COLO829 (cell line): ENCODE results near the gene SFPQ.
A peak's percentile ranks its signal among the peaks of the same experiment; 100 is the strongest.
"Not testable (repeated sequence)": the region's sequence is repeated elsewhere in the genome, so short reads cannot be mapped to it uniquely, and the experiment has no call there.

Source experiments
- DNase-seq: peaks from one replicate; pipeline ENCODE4 v3.0.0; 2012; ENCODE audit warnings: low spot score

SFPQ gene, protein sequence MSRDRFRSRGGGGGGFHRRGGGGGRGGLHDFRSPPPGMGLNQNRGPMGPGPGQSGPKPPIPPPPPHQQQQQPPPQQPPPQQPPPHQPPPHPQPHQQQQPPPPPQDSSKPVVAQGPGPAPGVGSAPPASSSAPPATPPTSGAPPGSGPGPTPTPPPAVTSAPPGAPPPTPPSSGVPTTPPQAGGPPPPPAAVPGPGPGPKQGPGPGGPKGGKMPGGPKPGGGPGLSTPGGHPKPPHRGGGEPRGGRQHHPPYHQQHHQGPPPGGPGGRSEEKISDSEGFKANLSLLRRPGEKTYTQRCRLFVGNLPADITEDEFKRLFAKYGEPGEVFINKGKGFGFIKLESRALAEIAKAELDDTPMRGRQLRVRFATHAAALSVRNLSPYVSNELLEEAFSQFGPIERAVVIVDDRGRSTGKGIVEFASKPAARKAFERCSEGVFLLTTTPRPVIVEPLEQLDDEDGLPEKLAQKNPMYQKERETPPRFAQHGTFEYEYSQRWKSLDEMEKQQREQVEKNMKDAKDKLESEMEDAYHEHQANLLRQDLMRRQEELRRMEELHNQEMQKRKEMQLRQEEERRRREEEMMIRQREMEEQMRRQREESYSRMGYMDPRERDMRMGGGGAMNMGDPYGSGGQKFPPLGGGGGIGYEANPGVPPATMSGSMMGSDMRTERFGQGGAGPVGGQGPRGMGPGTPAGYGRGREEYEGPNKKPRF

DNA sequence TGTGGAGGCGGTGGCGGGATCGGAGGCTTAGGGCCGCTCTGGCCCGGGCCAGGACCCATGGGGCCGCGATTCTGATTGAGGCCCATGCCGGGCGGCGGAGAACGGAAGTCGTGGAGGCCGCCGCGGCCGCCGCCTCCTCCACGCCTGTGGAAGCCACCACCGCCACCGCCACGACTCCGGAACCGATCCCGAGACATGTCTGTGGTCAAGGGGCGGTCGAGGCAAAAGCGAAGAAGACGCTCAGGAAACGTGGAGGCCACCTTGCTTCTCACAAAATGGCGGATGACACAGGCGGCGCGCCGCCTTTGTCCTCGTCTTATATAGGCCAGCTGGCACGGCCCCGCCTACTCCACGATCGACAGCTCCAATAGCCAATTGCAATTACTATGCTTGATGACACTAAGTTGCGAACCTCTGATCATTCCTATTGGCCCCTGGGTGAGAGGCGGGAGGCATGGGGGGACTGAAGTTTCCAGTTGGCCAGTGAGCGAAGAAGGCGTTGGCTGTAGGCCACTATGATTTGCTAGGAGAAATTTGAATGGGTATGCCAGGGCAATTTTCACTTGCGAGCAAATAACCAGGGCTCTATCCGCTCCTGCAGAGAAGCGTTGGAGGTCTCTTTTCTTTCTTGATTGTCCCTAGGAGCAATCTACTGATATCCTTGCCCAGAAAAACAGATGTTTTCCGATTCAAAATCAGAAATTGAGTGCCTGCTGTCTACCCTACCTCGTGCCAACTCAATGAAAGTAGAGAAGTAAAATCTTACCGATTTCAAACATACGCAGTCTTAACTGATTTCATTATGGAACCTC lies at the start of gene SFPQ:
Gene SFPQ (minus strand): TSS at position 293 of the 812 bp plus-strand sequence. CDS start 96 bp downstream, at position 197.
- peak; percentile 100 for DNase-seq

DNA sequence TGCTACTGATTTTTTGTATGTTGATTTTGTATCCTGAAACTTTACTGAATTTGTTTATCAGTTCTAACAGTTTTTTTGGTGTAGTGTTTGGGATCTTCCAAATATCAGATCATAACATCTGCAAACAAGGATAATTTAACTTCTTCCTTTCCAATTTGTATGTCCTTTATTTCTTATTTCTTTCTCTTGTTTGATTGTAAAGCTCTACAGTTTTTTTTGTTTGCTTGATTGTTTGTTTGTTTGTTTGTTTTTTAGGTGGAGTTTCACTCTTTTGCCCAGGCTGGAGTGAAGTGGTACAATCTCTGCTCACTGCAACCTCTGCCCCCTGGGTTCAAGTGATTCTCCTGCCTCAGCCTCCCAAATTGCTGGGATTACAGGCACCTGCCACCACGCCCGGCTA lies 43.8 kb upstream of the SFPQ start:
- DNase-seq: not testable (repeated sequence)

DNA sequence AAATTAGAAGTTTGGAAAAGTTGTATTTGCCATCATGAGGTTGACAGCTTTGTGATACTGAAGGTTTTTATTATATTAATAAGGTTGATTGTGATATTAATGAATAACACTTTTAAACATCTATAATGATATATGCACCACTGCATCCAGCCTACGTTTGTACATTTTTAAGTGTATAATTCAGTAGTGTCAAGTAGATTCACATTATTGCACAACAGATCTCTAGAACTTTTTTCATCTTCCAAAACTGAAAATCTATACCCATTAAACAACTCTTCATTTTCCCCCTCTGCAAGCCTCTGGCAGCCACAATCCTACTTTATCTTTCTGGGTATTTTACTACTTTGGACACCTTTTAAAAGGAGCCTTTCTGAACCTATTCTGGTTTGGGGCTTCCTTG lies 38.3 kb upstream of the SFPQ start:
- no peak for DNase-seq

DNA sequence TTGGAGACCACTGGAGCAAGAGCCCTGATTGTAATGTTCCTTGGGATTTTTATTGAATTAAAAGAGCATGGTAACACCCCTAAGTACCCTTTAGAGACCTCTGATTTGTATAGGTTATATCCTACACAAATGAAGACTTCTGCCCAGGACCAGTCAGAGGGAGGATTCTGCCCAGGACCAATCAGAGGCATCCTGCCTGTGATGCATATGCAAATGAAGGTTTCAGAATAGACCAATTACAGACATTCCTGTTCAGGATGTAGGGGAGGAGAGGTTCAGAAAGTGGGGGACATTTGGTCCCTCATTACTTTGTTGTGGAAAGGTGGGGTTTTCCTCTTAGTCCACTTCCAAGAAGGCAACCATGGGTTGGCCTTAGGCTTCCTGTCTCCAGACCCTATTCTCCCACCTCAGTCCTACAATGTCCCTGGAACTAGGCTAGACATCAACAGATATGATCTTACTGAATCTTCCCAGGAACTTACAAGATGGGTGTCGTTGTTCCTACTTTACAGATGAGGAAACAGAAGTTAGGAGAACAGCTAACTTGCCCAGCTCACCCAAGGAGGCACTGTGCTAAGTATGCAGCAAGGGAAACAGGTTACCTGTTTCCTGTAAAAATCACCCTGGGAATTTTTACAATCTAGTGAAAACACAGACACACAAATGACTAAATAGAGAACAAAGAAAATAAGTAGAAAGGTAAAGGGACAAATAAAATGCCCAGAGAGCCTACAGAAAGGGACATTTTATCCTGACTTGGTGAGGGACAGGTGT lies 36.8 kb upstream of the SFPQ start:
- no peak for DNase-seq

DNA sequence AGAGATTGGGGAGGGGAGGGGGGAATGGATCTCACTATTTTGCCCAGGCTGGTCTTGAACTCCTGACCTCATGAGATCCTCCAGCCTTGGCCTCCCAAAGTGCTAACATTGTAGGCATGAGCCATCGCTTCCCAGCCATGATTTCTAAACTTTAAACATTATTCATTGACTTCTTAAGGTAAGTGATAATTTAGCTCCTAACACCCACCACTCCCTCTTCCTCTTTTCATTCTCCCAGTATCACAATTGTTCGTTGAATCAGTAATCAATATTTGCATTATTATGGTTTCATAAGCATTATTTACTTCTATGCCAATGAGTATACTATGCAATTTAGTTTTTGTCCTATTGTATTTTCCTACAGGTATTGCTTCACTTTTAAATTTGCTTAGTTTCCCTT lies 33.6 kb upstream of the SFPQ start:
- no peak for DNase-seq

DNA sequence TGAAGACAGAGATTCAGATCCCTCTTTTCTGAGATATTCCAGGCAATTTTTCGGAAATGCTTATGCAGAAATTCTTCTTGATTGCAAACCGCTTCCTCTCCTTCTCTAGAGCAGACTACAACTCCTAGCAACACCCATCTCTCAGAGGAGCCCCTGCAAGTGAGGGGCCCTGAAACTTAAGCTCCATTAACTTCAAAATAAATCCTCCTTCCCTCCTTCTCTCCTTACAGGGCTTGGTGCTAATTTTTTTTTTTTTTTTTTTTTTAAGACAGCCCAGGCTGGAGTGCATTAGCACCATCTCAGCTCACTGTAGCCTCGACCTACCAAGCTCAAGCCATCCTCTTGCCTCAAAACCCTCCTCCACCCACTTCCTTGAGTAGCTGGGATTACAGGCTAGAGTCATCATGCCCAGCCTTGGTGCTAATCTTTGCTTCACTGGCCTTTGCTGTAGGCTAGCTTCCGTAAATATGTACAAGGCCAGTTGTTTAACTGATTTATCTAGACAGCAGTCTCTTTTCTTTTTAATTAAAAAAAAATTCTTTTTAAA lies 30.2 kb upstream of the SFPQ start:
- DNase-seq: no peak

DNA sequence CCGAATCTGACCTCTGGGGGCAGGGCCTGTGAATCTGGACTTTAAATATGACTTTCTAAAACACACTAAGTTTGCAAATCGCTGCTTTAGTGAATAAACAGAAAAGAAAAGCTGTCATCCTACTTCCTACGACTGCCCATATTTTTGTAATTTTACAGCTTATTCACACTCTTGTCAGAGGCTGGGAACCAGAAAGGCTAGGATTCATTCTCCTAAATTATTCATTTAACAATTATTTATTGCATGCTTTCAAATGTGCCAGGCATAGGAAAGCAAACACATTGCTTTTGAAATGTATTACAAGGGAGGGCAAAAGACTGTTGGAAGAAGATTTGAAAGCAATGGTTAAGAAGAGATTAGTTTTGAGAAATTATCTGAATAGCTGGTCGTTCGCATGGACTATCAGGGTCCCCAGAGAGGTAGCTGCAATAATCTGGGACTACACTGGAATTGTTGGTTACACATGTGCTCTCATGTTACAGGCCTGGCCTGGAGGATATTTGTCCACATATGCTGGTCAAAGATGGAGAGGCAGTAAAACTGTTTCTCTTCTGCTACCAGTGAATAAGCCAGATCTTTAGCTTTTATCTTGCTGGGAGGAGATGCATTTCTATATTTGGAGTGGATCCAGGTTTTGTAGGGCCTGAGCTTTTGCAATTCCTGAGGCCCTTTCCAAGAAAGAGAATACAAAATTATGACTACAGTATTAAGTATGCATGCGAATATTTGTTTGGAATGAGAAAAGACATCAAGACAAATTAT lies 29.6 kb upstream of the SFPQ start:
- no peak for DNase-seq

DNA sequence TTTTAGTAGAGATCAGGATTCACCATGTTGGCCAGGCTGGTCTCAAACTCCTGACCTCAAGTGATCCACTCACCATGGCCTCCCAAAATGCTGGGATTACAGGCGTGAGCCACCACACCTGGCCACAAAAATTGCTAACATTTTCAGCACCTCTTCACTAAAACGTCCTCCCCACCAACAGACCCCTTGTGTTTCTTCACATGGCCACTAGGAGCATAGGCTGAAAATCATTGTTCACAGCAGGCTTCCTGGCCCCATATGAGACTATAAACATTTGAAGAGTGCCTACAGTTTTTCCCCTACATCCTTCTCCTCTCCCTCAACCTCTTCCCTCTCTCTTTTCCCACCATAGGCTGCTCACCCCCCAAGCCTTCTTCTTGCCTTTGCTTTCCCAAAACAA lies 28.0 kb upstream of the SFPQ start:
- DNase-seq: peak; percentile 18

DNA sequence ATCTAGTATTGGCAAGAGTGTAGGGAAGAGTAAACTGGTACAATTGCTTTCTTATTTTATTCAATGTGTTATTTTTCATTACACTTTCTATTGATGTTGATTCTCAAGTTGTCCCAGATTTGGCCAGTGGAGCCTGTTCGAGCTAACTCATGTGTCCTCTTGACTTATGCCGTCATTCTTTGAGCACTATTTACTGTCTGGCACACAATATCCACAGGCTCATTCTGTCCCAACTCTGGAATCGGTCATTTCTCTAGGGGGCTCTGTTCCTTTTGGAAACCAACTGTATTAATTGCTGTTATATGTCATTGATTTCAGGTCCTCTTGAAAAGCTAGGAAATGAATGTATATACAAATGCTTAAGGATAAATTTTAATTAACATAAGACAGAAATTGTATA lies 22.4 kb upstream of the SFPQ start:
- DNase-seq: no peak

DNA sequence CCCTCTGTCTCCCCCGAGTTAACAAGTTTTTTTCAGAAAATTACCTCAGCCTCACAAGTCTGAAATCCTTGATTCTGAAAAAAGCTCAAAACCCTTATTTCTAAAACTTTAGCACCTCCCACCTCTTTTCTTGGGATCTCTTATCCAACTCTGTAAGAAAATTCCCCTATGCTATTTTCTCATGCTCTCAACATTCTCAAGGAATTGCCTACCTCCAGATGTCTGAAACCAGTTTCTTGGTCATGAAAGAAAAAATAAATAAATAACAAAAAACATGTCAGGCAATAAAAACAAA lies 18.1 kb upstream of the SFPQ start:
- no peak for DNase-seq

DNA sequence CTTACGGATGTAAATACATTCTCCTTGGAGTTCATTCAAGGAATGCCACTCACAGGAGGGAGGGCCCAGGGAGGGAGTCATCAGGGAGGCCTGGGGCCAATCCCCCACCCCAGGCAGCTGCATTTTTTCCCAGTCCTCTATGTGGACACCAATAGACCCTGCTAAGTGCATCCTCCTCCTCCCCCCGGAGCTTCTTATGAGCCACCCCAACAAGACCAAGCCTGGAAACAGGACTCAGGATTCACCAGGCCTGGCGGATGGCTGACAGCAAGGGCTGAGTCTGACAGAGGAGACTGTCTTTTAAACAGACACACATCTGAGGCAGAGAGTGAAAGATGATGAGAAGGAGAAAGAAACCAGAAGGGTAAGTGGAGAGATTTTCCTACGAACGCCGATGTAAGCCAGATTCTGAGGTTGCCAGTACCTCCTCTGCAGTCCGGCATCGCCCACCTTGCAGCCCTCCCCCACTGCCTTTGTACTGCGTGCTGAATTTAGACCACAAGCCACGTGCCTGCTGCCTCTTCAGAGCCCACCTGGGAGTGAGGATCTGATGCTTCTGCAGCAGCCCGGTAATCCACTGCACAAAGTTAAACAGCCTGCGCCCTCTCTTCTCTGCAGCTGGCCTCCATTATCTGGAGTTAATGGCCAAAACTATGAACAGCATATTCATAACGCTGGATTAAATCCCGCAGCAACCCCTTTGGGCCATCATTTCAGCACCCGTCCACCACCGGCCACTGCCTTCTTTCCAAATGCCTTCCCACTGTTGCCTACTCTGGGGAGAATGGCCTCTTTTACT lies 17.6 kb upstream of the SFPQ start:
- DNase-seq: no peak

DNA sequence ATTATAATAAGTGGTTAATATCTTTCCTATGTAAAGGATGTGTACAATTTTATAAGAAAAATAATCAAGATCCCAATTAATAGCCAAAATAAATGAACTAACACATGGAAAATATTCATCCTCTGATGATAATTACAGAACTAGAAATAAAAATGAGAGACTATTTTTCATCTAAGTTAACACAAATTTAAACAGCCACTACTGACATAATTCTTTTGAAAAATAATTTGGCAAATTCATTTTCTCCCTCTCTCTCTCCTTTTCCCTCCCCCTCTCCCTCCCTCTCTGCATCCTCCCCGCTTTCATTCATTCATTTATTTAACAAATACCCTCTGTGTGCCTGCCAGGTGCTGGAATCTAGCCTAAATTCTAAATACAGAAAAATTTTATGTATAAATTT lies 10.3 kb upstream of the SFPQ start:
- peak; percentile 27 for DNase-seq

DNA sequence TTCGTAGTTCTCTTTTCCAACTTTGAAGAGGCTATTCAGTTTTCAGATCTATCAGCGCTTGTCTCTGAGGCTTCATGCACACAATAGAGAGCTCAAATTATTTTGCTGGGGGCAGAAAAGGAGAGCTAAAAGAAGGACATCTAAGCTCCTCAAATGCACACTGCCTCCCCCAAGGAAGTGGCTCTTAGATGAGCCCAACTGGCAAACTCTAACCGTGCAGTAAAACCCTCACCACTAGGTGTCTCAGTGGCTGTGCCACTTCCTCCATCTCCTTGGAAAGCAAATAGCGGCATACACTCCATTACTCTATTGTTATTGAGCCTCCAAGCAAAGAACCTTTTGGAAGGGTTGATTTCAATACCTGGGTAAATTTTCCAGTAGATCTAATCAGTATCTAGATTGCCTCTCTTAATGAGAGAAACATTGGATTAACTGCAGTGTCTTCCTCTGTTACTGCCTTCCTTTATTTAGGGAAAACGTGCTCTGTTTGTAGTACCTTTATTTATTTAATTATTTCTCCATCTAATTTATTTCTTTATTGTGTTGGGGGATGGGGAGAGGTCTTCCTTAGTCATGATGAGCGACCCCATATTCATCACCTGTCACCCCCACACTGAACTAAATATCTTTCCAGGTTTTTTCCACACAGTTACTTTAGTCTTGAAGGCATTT lies 9.2 kb upstream of the SFPQ start:
- DNase-seq: peak; percentile 76

DNA sequence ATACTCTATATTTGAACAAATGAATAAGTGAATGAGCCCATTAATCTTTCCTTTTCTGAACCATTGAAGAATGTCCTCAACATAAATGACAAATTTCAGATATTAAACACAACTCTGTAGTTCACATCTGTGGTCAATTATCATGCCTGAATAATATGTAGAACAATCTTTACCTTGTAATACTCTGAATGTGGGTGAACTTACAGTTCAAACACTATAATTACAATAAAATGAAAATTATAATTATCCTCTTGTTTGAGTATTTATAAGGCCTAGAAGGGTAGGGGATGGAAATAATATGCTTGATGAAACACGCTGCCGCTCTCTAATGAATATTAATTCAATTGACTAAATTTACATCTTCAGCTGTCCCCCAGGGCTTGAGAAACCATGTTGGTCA lies 8.7 kb upstream of the SFPQ start:
- no peak for DNase-seq

DNA sequence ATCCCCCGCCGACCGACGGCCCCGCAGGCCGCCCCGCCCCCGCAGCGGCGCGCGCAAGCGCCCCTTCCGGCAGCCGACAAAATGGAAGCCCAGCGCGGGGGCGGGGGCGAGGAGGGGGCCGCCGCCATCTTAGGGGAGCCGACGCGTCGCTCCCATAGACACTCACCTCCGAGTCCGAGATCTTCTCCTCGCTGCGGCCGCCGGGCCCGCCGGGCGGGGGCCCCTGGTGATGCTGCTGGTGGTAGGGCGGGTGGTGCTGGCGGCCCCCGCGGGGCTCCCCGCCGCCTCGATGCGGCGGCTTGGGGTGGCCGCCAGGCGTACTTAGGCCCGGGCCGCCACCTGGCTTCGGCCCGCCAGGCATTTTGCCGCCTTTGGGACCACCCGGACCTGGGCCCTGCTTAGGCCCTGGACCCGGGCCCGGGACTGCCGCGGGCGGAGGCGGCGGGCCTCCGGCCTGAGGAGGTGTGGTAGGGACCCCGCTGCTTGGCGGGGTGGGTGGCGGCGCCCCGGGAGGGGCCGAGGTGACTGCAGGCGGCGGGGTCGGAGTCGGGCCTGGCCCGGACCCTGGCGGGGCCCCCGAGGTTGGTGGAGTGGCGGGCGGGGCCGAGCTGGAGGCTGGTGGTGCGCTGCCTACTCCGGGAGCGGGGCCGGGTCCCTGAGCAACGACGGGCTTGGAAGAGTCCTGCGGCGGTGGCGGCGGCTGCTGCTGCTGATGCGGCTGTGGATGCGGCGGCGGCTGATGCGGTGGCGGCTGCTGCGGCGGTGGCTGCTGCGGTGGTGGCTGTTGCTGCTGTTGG lies 691 bp downstream of the SFPQ start:
- DNase-seq: peak; percentile 75

DNA sequence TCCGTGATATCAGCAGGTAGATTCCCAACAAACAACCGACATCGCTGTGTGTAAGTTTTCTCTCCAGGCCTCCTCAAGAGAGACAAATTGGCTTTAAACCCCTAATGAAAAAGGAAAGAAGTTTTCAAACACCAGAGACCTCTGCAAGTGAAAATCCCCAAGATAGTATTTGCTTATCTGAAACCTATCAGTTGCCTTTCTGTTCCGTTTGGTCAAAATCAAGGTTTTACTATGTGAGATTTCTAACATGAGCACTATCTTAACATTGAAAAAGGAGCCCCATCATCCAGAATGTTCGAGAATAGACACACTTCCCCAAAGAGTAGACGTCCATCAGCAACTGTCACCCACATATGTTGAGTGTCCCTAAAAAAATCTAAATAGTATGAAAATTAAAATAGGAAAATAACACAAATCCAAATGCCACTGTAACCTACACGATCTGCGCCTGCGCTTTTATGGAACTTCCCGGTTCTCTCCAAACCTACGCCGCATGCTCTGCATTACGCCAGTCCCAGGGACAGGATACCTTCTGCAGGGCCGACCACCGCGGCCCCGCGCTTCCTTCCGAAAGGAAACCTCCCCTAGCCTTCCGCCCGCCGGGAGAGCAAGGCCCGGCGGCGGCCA lies 1.4 kb downstream of the SFPQ start:
- DNase-seq: no peak

DNA sequence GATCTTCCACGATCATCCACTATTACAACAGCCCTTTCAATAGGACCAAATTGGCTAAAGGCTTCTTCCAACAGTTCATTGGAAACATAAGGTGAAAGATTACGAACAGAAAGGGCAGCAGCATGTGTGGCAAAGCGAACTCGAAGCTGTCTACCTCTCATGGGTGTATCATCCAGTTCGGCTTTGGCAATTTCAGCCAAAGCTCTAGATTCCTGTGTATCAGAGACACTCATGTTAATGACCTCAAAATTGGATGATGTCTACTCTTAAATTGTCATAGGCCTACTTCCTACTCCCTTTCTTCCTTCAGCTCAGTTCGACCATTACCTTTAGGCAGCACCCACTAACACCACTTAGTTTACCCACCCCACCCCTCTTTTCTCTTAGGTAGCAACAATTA lies 2.2 kb downstream of the SFPQ start:
- no peak for DNase-seq
